Right atrium auricular region (tissue), 2 donors: ENCODE data around the gene NSRP1. TPM values are rescaled to one million over a fixed set of nuclear protein-coding genes. Genes with fewer than 3 reads are reported as not detected.

Source experiments
- DNase-seq: peaks from one replicate; pipeline ENCODE4 v3.0.0-alpha.2; 2019; ENCODE audit warnings: low spot score
- H3K27ac ChIP-seq, 2 donors: fragments of 200-600 bp; sonication (generic); 1 replicate in 1 of 2; 2 replicates in 1 of 2; pipeline ENCODE4 v1.5.1; 2016 to 2019
- H3K27me3 ChIP-seq, 2 donors: fragments of 200-600 bp; sonication (generic); one replicate each; pipeline versions ENCODE4 v1.5.1 to v1.6.0; 2017 to 2019
- H3K36me3 ChIP-seq: fragments of 200-600 bp; sonication (generic); one replicate; pipeline ENCODE4 v1.5.1; 2016
- H3K4me1 ChIP-seq, 2 donors: fragments of 200-600 bp; sonication (generic); one replicate each; pipeline versions ENCODE4 v1.5.1 to v1.6.0; 2017 to 2019
- H3K4me3 ChIP-seq, 2 donors: fragments of 200-600 bp; sonication (generic); 1 replicate in 1 of 2; 2 replicates in 1 of 2; pipeline ENCODE4 v1.5.1; 2017 to 2019; ENCODE audit warnings: mild to moderate bottlenecking in 1 of 2, moderate library complexity in 1 of 2
- H3K9me3 ChIP-seq, 2 donors: fragments of 200-600 bp; sonication (generic); one replicate each; pipeline ENCODE4 v1.5.1; 2019
- total RNA-seq, 2 donors: library from RNA; depleted of rRNA; stranded (reverse); fragments of >200 nt; gene quantifications; one replicate each; pipeline ENCODE4 v1.1.0, GENCODE V29; 2016
- TF ChIP-seq, protein P1 (sequence below), 2 donors: fragments of 200-600 bp; sonication (generic); IDR thresholded peaks; one replicate each; pipeline ENCODE4 v1.5.1; 2019; ENCODE audit warnings: antibody characterized with exemption in 2 of 2

The NSRP1 gene
- total RNA-seq, 2 donors from 2014 or later: 14.7 to 16.6 TPM

DNA sequence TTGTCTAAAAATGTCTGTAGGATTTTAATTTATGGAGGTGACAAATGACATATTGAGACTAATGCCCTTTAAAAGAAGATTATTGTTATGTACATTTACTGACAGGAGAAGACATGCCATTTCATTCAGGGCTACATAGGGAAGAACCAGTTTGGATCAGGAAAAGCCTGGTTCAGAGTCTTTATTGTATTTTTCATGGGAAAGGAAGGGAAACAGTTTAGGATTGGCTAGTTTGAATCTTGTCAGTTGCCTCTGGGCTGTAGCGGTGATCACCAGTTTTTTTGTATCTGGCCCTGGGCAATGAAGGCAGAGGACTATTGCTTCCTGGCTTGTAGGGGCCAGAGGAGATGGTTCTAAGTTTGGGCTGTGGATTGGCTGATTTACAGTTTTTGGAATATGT is 31.8 kb downstream of the NSRP1 start:
- H3K27me3 ChIP-seq: no peaks in the 10 kb centered on the region
- no peak overlapping the region for H3K27ac ChIP-seq
- TF ChIP-seq, protein P1, sequence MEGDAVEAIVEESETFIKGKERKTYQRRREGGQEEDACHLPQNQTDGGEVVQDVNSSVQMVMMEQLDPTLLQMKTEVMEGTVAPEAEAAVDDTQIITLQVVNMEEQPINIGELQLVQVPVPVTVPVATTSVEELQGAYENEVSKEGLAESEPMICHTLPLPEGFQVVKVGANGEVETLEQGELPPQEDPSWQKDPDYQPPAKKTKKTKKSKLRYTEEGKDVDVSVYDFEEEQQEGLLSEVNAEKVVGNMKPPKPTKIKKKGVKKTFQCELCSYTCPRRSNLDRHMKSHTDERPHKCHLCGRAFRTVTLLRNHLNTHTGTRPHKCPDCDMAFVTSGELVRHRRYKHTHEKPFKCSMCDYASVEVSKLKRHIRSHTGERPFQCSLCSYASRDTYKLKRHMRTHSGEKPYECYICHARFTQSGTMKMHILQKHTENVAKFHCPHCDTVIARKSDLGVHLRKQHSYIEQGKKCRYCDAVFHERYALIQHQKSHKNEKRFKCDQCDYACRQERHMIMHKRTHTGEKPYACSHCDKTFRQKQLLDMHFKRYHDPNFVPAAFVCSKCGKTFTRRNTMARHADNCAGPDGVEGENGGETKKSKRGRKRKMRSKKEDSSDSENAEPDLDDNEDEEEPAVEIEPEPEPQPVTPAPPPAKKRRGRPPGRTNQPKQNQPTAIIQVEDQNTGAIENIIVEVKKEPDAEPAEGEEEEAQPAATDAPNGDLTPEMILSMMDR (IDR thresholded peaks at IDR 0.05): no peak
- DNase-seq: no peak
- H3K9me3 ChIP-seq: no peaks in the 10 kb centered on the region
- no peaks in the 10 kb centered on the region for H3K36me3 ChIP-seq
- no peak overlapping the region for H3K4me3 ChIP-seq
- H3K4me1 ChIP-seq: no peaks in the 10 kb centered on the region

- no peak overlapping the region for H3K27ac ChIP-seq
- H3K9me3 ChIP-seq: no peaks in the 10 kb centered on the region
- DNase-seq: no peak
- TF ChIP-seq, protein P1 (IDR thresholded peaks at IDR 0.05): no peak
- no peaks in the 10 kb centered on the region for H3K27me3 ChIP-seq
- no peak overlapping the region for H3K4me3 ChIP-seq
- H3K36me3 ChIP-seq: no peaks in the 10 kb centered on the region
- H3K4me1 ChIP-seq: no peaks in the 10 kb centered on the region
Measured at GRCh38 chr17:30151471-30151870, 34.9 kb downstream of the NSRP1 start.

GRCh38 chr17:30153463-30153862 is 36.8 kb downstream of the NSRP1 start:
- Histone ChIP-seq H3K36me3 (no peaks in the 10 kb centered on the region), H3K4me1 (no peaks in the 10 kb centered on the region), H3K27me3 (no peaks in the 10 kb centered on the region), H3K27ac (no peak overlapping the region), H3K9me3 (peaks cover 0 to under 1% of the 10 kb centered on the region in 2 donors), H3K4me3 (no peak overlapping the region)
- TF ChIP-seq, protein P1 (IDR thresholded peaks at IDR 0.05): no peak
- no peak for DNase-seq

DNA sequence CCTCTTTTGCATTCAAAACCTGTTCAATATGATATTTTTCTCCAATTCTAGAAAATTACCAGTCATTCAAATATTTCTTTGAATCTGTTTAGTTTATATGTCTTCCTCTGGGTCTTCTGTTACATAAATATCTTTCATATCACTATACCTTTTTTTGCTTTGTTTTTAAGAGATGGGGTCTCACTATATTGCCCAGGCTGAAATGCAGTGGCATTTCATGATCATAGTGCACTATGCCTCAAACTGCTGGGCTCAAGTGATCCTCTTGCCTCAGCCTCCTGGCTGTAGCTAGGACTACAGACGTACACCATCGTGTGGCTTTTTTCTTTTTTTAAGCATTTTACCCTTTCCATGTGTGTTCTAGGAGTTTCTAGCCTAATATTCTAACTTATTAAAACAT is 38.8 kb downstream of the NSRP1 start:
- H3K4me1 ChIP-seq: no peaks in the 10 kb centered on the region
- TF ChIP-seq, protein P1 (IDR thresholded peaks at IDR 0.05): no peak
- DNase-seq: no peak
- no peak overlapping the region for H3K27ac ChIP-seq
- H3K4me3 ChIP-seq: no peak overlapping the region
- no peaks in the 10 kb centered on the region for H3K36me3 ChIP-seq
- peaks cover 0 to 13% of the 10 kb centered on the region in 2 donors for H3K9me3 ChIP-seq
- no peaks in the 10 kb centered on the region for H3K27me3 ChIP-seq

DNA sequence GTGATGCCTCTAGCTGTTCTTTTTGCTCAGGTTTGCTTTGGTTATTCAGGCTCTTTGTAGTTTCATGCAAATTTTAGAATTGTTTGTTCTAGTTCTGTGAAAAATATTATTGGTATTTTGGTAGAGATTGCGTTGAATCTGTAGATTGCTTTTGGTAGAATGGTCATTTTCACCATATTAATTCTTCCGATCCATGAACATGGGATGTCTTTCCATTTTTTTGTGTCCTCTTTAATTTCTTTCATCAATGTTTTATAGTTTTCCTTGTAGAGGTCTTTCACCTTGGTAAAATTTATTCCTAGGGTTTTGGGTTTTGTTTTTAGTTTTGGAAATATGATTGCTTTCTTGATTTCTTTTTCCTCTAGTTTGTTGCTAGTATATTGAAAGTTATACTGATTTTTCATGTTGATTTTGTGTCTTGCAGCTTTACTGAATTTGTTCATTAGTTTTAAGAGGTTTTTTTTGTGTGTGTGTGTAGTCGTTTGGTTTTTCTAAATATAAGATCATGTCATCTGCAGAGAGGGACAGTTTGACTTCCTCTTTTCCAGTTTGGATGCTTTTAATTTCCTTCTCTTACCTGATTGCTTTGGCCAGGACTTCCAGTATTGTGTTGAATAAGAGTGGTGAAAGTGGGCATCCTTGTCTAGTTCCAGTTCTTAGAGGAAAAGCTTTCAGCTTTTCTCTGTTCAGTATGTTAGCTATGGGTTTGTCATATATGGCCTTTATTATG is 42.4 kb downstream of the NSRP1 start:
- DNase-seq: no peak
- no peaks in the 10 kb centered on the region for H3K27me3 ChIP-seq
- peaks cover 7% of the 10 kb centered on the region for H3K36me3 ChIP-seq
- no peak overlapping the region for H3K4me3 ChIP-seq
- peaks cover 0 to 13% of the 10 kb centered on the region in 2 donors for H3K9me3 ChIP-seq
- no peak overlapping the region for H3K27ac ChIP-seq
- no peaks in the 10 kb centered on the region for H3K4me1 ChIP-seq
- TF ChIP-seq, protein P1 (IDR thresholded peaks at IDR 0.05): no peak
